ENCODE measurements around the gene MMP19.

- TF ChIP-seq CTCF (conservative IDR thresholded peaks at IDR 0.05 in 1 of 2, IDR thresholded peaks at IDR 0.05 in 1 of 2; ENCODE audit: extremely low read depth in 1 of 2, insufficient read depth in 1 of 2, low read depth in 1 of 2, low read length in 2 of 2) (peak; percentile 36 to 37), EZH2 (IDR thresholded peaks at IDR 0.05; ENCODE audit: borderline replicate concordance, low read length) (no peak)
Observed at GRCh38 chr12:55797068-55797467, 45.7 kb downstream of the MMP19 start.

Measured in mammary epithelial cell (primary cell).